CD4-positive, alpha-beta T cell treated with Interleukin-21 for 1 hour (primary cell): Measurements from ENCODE around the gene AP2B1.
"Not testable (repeated sequence)": the region's sequence is repeated elsewhere in the genome, so short reads cannot be mapped to it uniquely, and the experiment has no call there.

ENCODE experiments used
- DNase-seq: peaks from one replicate; pipeline ENCODE4 v3.0.0-alpha.2; 2020

AP2B1 gene

GRCh38 chr17:35750526-35751395 lies 163.6 kb downstream of the AP2B1 start:
- no peak for DNase-seq

GRCh38 chr17:35751541-35751940 lies 164.4 kb downstream of the AP2B1 start:
- DNase-seq = not testable (repeated sequence)

GRCh38 chr17:35752471-35752870 lies 165.3 kb downstream of the AP2B1 start:
- DNase-seq = no peak

GRCh38 chr17:35752945-35753764 lies 166.0 kb downstream of the AP2B1 start, which contains the start of gene GAS2L2:
Gene GAS2L2, minus strand, starts transcription at chr17:35753239. Its CDS starts 389 bp downstream, at chr17:35752850.
- DNase-seq = no peak

- DNase-seq = no peak
These were observed 170.1 kb downstream of the AP2B1 start for GRCh38 chr17:35757243-35757642.

- DNase-seq = no peak
These were observed 173.5 kb downstream of the AP2B1 start, which contains the start of gene C17orf50 for GRCh38 chr17:35760587-35760986. Gene C17orf50, plus strand, starts transcription at chr17:35760887. Its CDS starts 55 bp downstream, at chr17:35760942.

- no peak for DNase-seq
These were observed 174.5 kb downstream of the AP2B1 start for GRCh38 chr17:35761601-35762000.

GRCh38 chr17:35763767-35764122 lies 176.6 kb downstream of the AP2B1 start:
- DNase-seq = no peak

- peak; percentile 89 for DNase-seq
These were observed 177.2 kb downstream of the AP2B1 start for GRCh38 chr17:35764123-35764991.

- DNase-seq = no peak
These were observed 178.1 kb downstream of the AP2B1 start for GRCh38 chr17:35765086-35765710.

- DNase-seq = no peak
These were observed 178.8 kb downstream of the AP2B1 start for GRCh38 chr17:35765756-35766488.

- DNase-seq = no peak
These were observed 179.4 kb downstream of the AP2B1 start for GRCh38 chr17:35766489-35766877.

GRCh38 chr17:35766903-35767510 lies 179.9 kb downstream of the AP2B1 start:
- DNase-seq = peak; percentile 45

- DNase-seq = no peak
These were observed 181.7 kb downstream of the AP2B1 start for GRCh38 chr17:35768797-35769196.

- DNase-seq = no peak
These were observed 182.9 kb downstream of the AP2B1 start for GRCh38 chr17:35769895-35770486.

- DNase-seq = no peak
These were observed 186.0 kb downstream of the AP2B1 start for GRCh38 chr17:35773129-35773528.

- no peak for DNase-seq
These were observed 186.7 kb downstream of the AP2B1 start for GRCh38 chr17:35773679-35774425.

GRCh38 chr17:35774499-35774898 lies 187.4 kb downstream of the AP2B1 start:
- DNase-seq = no peak

GRCh38 chr17:35775039-35775438 lies 187.9 kb downstream of the AP2B1 start:
- no peak for DNase-seq

- no peak for DNase-seq
These were observed 188.5 kb downstream of the AP2B1 start for GRCh38 chr17:35775583-35775982.
